ENCODE data around the gene C6orf15.

GRCh38 chr6:31140643-31141042, 28.3 kb upstream of the C6orf15 start:
- TF ChIP-seq POLR2A (IDR thresholded peaks at IDR 0.05; ENCODE audit: low read depth, low read length) (no peak), POLR2AphosphoS5 (IDR thresholded peaks at IDR 0.05; ENCODE audit: low read depth, low read length) (no peak), TAF1 (IDR thresholded peaks at IDR 0.05; ENCODE audit: borderline replicate concordance, low read depth, low read length) (no peak)

Measured in GM12892 (cell line).